ENCODE data around the gene CACNA2D1.

Gene CACNA2D1

GRCh38 chr7:82007315-82007714 lies 436.3 kb downstream of the CACNA2D1 start:
- Histone ChIP-seq H3K27ac (ENCODE audit: low read length) (no peak overlapping the region), H3K9me3 (ENCODE audit: control insufficient read depth in 1 of 2, low read length in 2 of 2) (no peaks in the 10 kb centered on the region), H3K4me1 (ENCODE audit: control insufficient read depth in 1 of 2, insufficient read depth in 2 of 2, low read length in 2 of 2) (no peaks in the 10 kb centered on the region), H3K36me3 (ENCODE audit: control insufficient read depth in 1 of 2, insufficient read depth in 2 of 2, low read length in 2 of 2) (peaks cover 0 to 3% of the 10 kb centered on the region in 2 donors), H3K27me3 (ENCODE audit: low read depth, low read length) (no peaks in the 10 kb centered on the region), H3K4me3 (ENCODE audit: low read depth in 1 of 2, low read length in 2 of 2) (no peak overlapping the region)

GRCh38 chr7:82005056-82005455 lies 438.5 kb downstream of the CACNA2D1 start:
- Histone ChIP-seq H3K36me3 (ENCODE audit: control insufficient read depth in 1 of 2, insufficient read depth in 2 of 2, low read length in 2 of 2) (peaks cover 0 to 3% of the 10 kb centered on the region in 2 donors), H3K4me3 (ENCODE audit: low read depth in 1 of 2, low read length in 2 of 2) (no peak overlapping the region)

GRCh38 chr7:81993186-81993585 lies 450.4 kb downstream of the CACNA2D1 start:
- Histone ChIP-seq H3K4me3 (ENCODE audit: low read depth in 1 of 2, low read length in 2 of 2) (no peak overlapping the region), H3K27ac (ENCODE audit: low read length) (no peak overlapping the region), H3K36me3 (ENCODE audit: control insufficient read depth in 1 of 2, insufficient read depth in 2 of 2, low read length in 2 of 2) (peaks cover 0 to 9% of the 10 kb centered on the region in 2 donors), H3K4me1 (ENCODE audit: control insufficient read depth in 1 of 2, insufficient read depth in 2 of 2, low read length in 2 of 2) (no peaks in the 10 kb centered on the region), H3K27me3 (ENCODE audit: low read depth, low read length) (no peaks in the 10 kb centered on the region), H3K9me3 (ENCODE audit: control insufficient read depth in 1 of 2, low read length in 2 of 2) (no peaks in the 10 kb centered on the region)

More at GRCh38 chr7:82005056-82005455, 438.5 kb downstream of the CACNA2D1 start:
- Histone ChIP-seq H3K9me3 (ENCODE audit: control insufficient read depth in 1 of 2, low read length in 2 of 2) (no peaks in the 10 kb centered on the region), H3K27ac (ENCODE audit: low read length) (no peak overlapping the region), H3K27me3 (ENCODE audit: low read depth, low read length) (no peaks in the 10 kb centered on the region), H3K4me1 (ENCODE audit: control insufficient read depth in 1 of 2, insufficient read depth in 2 of 2, low read length in 2 of 2) (no peaks in the 10 kb centered on the region)

- Histone ChIP-seq H3K27ac (ENCODE audit: low read length) (no peak overlapping the region), H3K27me3 (ENCODE audit: low read depth, low read length) (no peaks in the 10 kb centered on the region), H3K4me1 (ENCODE audit: control insufficient read depth in 1 of 2, insufficient read depth in 2 of 2, low read length in 2 of 2) (no peaks in the 10 kb centered on the region), H3K36me3 (ENCODE audit: control insufficient read depth in 1 of 2, insufficient read depth in 2 of 2, low read length in 2 of 2) (peaks cover 0 to 9% of the 10 kb centered on the region in 2 donors), H3K9me3 (ENCODE audit: control insufficient read depth in 1 of 2, low read length in 2 of 2) (no peaks in the 10 kb centered on the region), H3K4me3 (ENCODE audit: low read depth in 1 of 2, low read length in 2 of 2) (no peak overlapping the region)
Measured at GRCh38 chr7:81990395-81990794, 453.2 kb downstream of the CACNA2D1 start.

- no peak overlapping the region for H3K4me3 ChIP-seq (ENCODE audit: low read depth in 1 of 2, low read length in 2 of 2)
- H3K27ac ChIP-seq (ENCODE audit: low read length), result no peak overlapping the region
- no peaks in the 10 kb centered on the region for H3K27me3 ChIP-seq (ENCODE audit: low read depth, low read length)
- peaks cover 0 to 14% of the 10 kb centered on the region in 2 donors for H3K36me3 ChIP-seq (ENCODE audit: control insufficient read depth in 1 of 2, insufficient read depth in 2 of 2, low read length in 2 of 2)
- no peaks in the 10 kb centered on the region for H3K4me1 ChIP-seq (ENCODE audit: control insufficient read depth in 1 of 2, insufficient read depth in 2 of 2, low read length in 2 of 2)
- no peaks in the 10 kb centered on the region for H3K9me3 ChIP-seq (ENCODE audit: control insufficient read depth in 1 of 2, low read length in 2 of 2)
Measured at GRCh38 chr7:81986723-81987470, 456.7 kb downstream of the CACNA2D1 start.

GRCh38 chr7:81983406-81983805 lies 460.2 kb downstream of the CACNA2D1 start:
- Histone ChIP-seq H3K4me3 (ENCODE audit: low read depth in 1 of 2, low read length in 2 of 2) (no peak overlapping the region), H3K4me1 (ENCODE audit: control insufficient read depth in 1 of 2, insufficient read depth in 2 of 2, low read length in 2 of 2) (no peaks in the 10 kb centered on the region), H3K27ac (ENCODE audit: low read length) (no peak overlapping the region), H3K27me3 (ENCODE audit: low read depth, low read length) (no peaks in the 10 kb centered on the region), H3K9me3 (ENCODE audit: control insufficient read depth in 1 of 2, low read length in 2 of 2) (no peaks in the 10 kb centered on the region), H3K36me3 (ENCODE audit: control insufficient read depth in 1 of 2, insufficient read depth in 2 of 2, low read length in 2 of 2) (peaks cover 0 to 16% of the 10 kb centered on the region in 2 donors)

GRCh38 chr7:81973117-81973516 lies 470.5 kb downstream of the CACNA2D1 start:
- Histone ChIP-seq H3K4me3 (ENCODE audit: low read depth in 1 of 2, low read length in 2 of 2) (no peak overlapping the region), H3K9me3 (ENCODE audit: control insufficient read depth in 1 of 2, low read length in 2 of 2) (no peaks in the 10 kb centered on the region), H3K4me1 (ENCODE audit: control insufficient read depth in 1 of 2, insufficient read depth in 2 of 2, low read length in 2 of 2) (no peaks in the 10 kb centered on the region), H3K27ac (ENCODE audit: low read length) (no peak overlapping the region), H3K27me3 (ENCODE audit: low read depth, low read length) (no peaks in the 10 kb centered on the region), H3K36me3 (ENCODE audit: control insufficient read depth in 1 of 2, insufficient read depth in 2 of 2, low read length in 2 of 2) (no peaks in the 10 kb centered on the region)

GRCh38 chr7:81960026-81960425 lies 483.6 kb downstream of the CACNA2D1 start:
- peaks cover 0 to 14% of the 10 kb centered on the region in 2 donors for H3K36me3 ChIP-seq (ENCODE audit: control insufficient read depth in 1 of 2, insufficient read depth in 2 of 2, low read length in 2 of 2)
- H3K27me3 ChIP-seq (ENCODE audit: low read depth, low read length), result no peaks in the 10 kb centered on the region
- H3K4me3 ChIP-seq (ENCODE audit: low read depth in 1 of 2, low read length in 2 of 2), result no peak overlapping the region
- H3K4me1 ChIP-seq (ENCODE audit: control insufficient read depth in 1 of 2, insufficient read depth in 2 of 2, low read length in 2 of 2), result no peaks in the 10 kb centered on the region
- H3K9me3 ChIP-seq (ENCODE audit: control insufficient read depth in 1 of 2, low read length in 2 of 2), result no peaks in the 10 kb centered on the region
- no peak overlapping the region for H3K27ac ChIP-seq (ENCODE audit: low read length)

GRCh38 chr7:81957517-81957916 lies 486.1 kb downstream of the CACNA2D1 start:
- H3K9me3 ChIP-seq (ENCODE audit: control insufficient read depth in 1 of 2, low read length in 2 of 2), result no peaks in the 10 kb centered on the region
- peaks cover 0 to 14% of the 10 kb centered on the region in 2 donors for H3K36me3 ChIP-seq (ENCODE audit: control insufficient read depth in 1 of 2, insufficient read depth in 2 of 2, low read length in 2 of 2)
- H3K4me3 ChIP-seq (ENCODE audit: low read depth in 1 of 2, low read length in 2 of 2), result no peak overlapping the region
- H3K27me3 ChIP-seq (ENCODE audit: low read depth, low read length), result no peaks in the 10 kb centered on the region
- no peaks in the 10 kb centered on the region for H3K4me1 ChIP-seq (ENCODE audit: control insufficient read depth in 1 of 2, insufficient read depth in 2 of 2, low read length in 2 of 2)
- no peak overlapping the region for H3K27ac ChIP-seq (ENCODE audit: low read length)

GRCh38 chr7:81956520-81956919 lies 487.1 kb downstream of the CACNA2D1 start:
- no peaks in the 10 kb centered on the region for H3K9me3 ChIP-seq (ENCODE audit: control insufficient read depth in 1 of 2, low read length in 2 of 2)
- H3K27me3 ChIP-seq (ENCODE audit: low read depth, low read length), result no peaks in the 10 kb centered on the region
- no peak overlapping the region for H3K4me3 ChIP-seq (ENCODE audit: low read depth in 1 of 2, low read length in 2 of 2)
- H3K27ac ChIP-seq (ENCODE audit: low read length), result no peak overlapping the region
- H3K36me3 ChIP-seq (ENCODE audit: control insufficient read depth in 1 of 2, insufficient read depth in 2 of 2, low read length in 2 of 2), result peaks cover 0 to 9% of the 10 kb centered on the region in 2 donors
- H3K4me1 ChIP-seq (ENCODE audit: control insufficient read depth in 1 of 2, insufficient read depth in 2 of 2, low read length in 2 of 2), result no peaks in the 10 kb centered on the region

GRCh38 chr7:81949306-81949705 lies 494.3 kb downstream of the CACNA2D1 start:
- Histone ChIP-seq H3K27me3 (ENCODE audit: low read depth, low read length) (no peaks in the 10 kb centered on the region), H3K4me3 (ENCODE audit: low read depth in 1 of 2, low read length in 2 of 2) (no peak overlapping the region), H3K4me1 (ENCODE audit: control insufficient read depth in 1 of 2, insufficient read depth in 2 of 2, low read length in 2 of 2) (no peaks in the 10 kb centered on the region), H3K36me3 (ENCODE audit: control insufficient read depth in 1 of 2, insufficient read depth in 2 of 2, low read length in 2 of 2) (no peaks in the 10 kb centered on the region), H3K27ac (ENCODE audit: low read length) (no peak overlapping the region), H3K9me3 (ENCODE audit: control insufficient read depth in 1 of 2, low read length in 2 of 2) (no peaks in the 10 kb centered on the region)

GRCh38 chr7:81944058-81944457 lies 499.5 kb downstream of the CACNA2D1 start:
- Histone ChIP-seq H3K27ac (ENCODE audit: low read length) (no peak overlapping the region), H3K27me3 (ENCODE audit: low read depth, low read length) (no peaks in the 10 kb centered on the region), H3K36me3 (ENCODE audit: control insufficient read depth in 1 of 2, insufficient read depth in 2 of 2, low read length in 2 of 2) (no peaks in the 10 kb centered on the region), H3K9me3 (ENCODE audit: control insufficient read depth in 1 of 2, low read length in 2 of 2) (no peaks in the 10 kb centered on the region), H3K4me3 (ENCODE audit: low read depth in 1 of 2, low read length in 2 of 2) (no peak overlapping the region), H3K4me1 (ENCODE audit: control insufficient read depth in 1 of 2, insufficient read depth in 2 of 2, low read length in 2 of 2) (no peaks in the 10 kb centered on the region)
